SIG-M5 (cell line): ENCODE measurements around the gene CEP85.

Experiments used
- DNase-seq: peaks from one replicate; lab custom pipeline; 2025; lab: John Stamatoyannopoulos, UW

The CEP85 gene

GRCh38 chr1:26233903-26234643 is at the start of gene CEP85:
TSS of gene CEP85 (plus strand) at chr1:26234200. CDS start at chr1:26239784, 5,584 bp downstream.
- peak; percentile 69 for DNase-seq

- DNase-seq: no peak
Measured at GRCh38 chr1:26184883-26185282, 49.1 kb upstream of the CEP85 start.

- DNase-seq: no peak
Measured at GRCh38 chr1:26187882-26188281, 46.1 kb upstream of the CEP85 start.

- no peak for DNase-seq
Measured at GRCh38 chr1:26188477-26188876, 45.5 kb upstream of the CEP85 start.

GRCh38 chr1:26189331-26189730 is 44.7 kb upstream of the CEP85 start:
- no peak for DNase-seq

- DNase-seq: no peak
Measured at GRCh38 chr1:26189751-26190275, 44.2 kb upstream of the CEP85 start.

GRCh38 chr1:26190373-26190987 is 43.5 kb upstream of the CEP85 start, which contains the start of gene CATSPER4:
TSS of gene CATSPER4 (plus strand) at chr1:26190602. CDS start at chr1:26190628, 26 bp downstream.
- DNase-seq: no peak

GRCh38 chr1:26191739-26192138 is 42.3 kb upstream of the CEP85 start:
- DNase-seq: no peak

- no peak for DNase-seq
Measured at GRCh38 chr1:26195805-26196204, 38.2 kb upstream of the CEP85 start.

GRCh38 chr1:26197301-26197700 is 36.7 kb upstream of the CEP85 start:
- DNase-seq: no peak

- no peak for DNase-seq
Measured at GRCh38 chr1:26197813-26198212, 36.2 kb upstream of the CEP85 start.

- DNase-seq: no peak
Measured at GRCh38 chr1:26200413-26200812, 33.6 kb upstream of the CEP85 start.

GRCh38 chr1:26203642-26204318 is 30.2 kb upstream of the CEP85 start:
- no peak for DNase-seq

GRCh38 chr1:26210147-26210870 is 23.7 kb upstream of the CEP85 start:
- DNase-seq: no peak

GRCh38 chr1:26212726-26213125 is 21.3 kb upstream of the CEP85 start:
- DNase-seq: no peak

- DNase-seq: no peak
Measured at GRCh38 chr1:26213335-26213905, 20.6 kb upstream of the CEP85 start.

- no peak for DNase-seq
Measured at GRCh38 chr1:26215246-26215645, 18.8 kb upstream of the CEP85 start.

- no peak for DNase-seq
Measured at GRCh38 chr1:26218906-26219494, 15.0 kb upstream of the CEP85 start.

- no peak for DNase-seq
Measured at GRCh38 chr1:26220199-26220912, 13.6 kb upstream of the CEP85 start.

- no peak for DNase-seq
Measured at GRCh38 chr1:26221094-26221493, 12.9 kb upstream of the CEP85 start.

- no peak for DNase-seq
Measured at GRCh38 chr1:26224606-26225005, 9.4 kb upstream of the CEP85 start.
